ENCODE results near the gene CLMN.

DNA sequence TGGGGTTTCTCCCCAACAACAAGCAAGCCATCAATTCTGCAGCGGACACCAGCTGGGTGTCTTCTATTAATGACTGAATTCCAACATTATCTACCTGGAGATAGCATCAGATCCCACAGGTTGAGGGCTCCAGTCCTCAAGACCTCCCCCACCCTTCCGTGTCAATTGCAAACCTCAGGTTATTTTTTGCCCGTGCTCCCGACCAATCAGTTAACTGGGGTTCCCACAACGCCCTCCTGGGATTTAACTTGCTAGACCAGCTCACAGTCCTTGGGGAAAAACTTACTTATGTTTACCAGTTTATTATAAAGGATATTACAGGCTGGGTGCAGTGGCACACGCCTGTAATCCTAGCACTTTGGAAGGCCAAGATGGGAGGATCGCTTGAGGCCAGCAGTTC is 172.1 kb downstream of the CLMN start:
- TF ChIP-seq, protein P1, sequence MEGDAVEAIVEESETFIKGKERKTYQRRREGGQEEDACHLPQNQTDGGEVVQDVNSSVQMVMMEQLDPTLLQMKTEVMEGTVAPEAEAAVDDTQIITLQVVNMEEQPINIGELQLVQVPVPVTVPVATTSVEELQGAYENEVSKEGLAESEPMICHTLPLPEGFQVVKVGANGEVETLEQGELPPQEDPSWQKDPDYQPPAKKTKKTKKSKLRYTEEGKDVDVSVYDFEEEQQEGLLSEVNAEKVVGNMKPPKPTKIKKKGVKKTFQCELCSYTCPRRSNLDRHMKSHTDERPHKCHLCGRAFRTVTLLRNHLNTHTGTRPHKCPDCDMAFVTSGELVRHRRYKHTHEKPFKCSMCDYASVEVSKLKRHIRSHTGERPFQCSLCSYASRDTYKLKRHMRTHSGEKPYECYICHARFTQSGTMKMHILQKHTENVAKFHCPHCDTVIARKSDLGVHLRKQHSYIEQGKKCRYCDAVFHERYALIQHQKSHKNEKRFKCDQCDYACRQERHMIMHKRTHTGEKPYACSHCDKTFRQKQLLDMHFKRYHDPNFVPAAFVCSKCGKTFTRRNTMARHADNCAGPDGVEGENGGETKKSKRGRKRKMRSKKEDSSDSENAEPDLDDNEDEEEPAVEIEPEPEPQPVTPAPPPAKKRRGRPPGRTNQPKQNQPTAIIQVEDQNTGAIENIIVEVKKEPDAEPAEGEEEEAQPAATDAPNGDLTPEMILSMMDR (IDR thresholded peaks at IDR 0.05) = no peak
- TF ChIP-seq EZH2 (IDR thresholded peaks at IDR 0.05; ENCODE audit: borderline replicate concordance, insufficient read depth, low read depth, low read length, poor library complexity, severe bottlenecking) = no peak
